Measurements from ENCODE around the gene KRTAP12-3. TPM values are rescaled to one million over a fixed set of nuclear protein-coding genes. Genes with fewer than 3 reads are reported as not detected.

KRTAP12-3 gene
- total RNA-seq, 1 experiment from 2014 or later: not detected

GRCh38 chr21:44630440-44630839, 27.3 kb upstream of the KRTAP12-3 start:
- TF ChIP-seq SOX15 (CRISPR knock-in tag; IDR thresholded peaks at IDR 0.05) (no peak), STAT6 (CRISPR knock-in tag; conservative IDR thresholded peaks at IDR 0.05; ENCODE audit: low read depth) (no peak), ZMAT4 (CRISPR knock-in tag; IDR thresholded peaks at IDR 0.05) (no peak), ZNF317 (CRISPR knock-in tag; IDR thresholded peaks at IDR 0.05; ENCODE audit: borderline replicate concordance, low read depth) (no peak), ZNF532 (CRISPR knock-in tag; IDR thresholded peaks at IDR 0.05; ENCODE audit: borderline replicate concordance) (no peak), TEAD4 (CRISPR knock-in tag; IDR thresholded peaks at IDR 0.05) (no peak), ETV6 (CRISPR knock-in tag; IDR thresholded peaks at IDR 0.05) (peak; percentile 83), ZSCAN18 (CRISPR knock-in tag; IDR thresholded peaks at IDR 0.05) (no peak)
- Mint-ChIP-seq H3K27ac (no peak overlapping the region), H3K9me3 (peaks cover 38% of the 10 kb centered on the region), H3K4me3 (no peak overlapping the region), H3K27me3 (ENCODE audit: low read depth) (peaks cover 5% of the 10 kb centered on the region; the same call in 1 of the 2 replicates), H3K36me3 (peaks cover 22% of the 10 kb centered on the region), H3K4me1 (peaks cover 3% of the 10 kb centered on the region; the same call in 1 of the 2 replicates)
- ATAC-seq: no peak
- DNase-seq (ENCODE audit: low spot score): no peak
- CTCF ChIA-PET: no interaction called here
- POLR2A ChIA-PET: interaction anchor here (1.0 kb wide), 1 partner anchor 243 kb away, joined by 4 read pairs; the partner anchor contains the start of gene PTTG1IP

- H3K4me3 Mint-ChIP-seq: no peak overlapping the region
- no peak for DNase-seq (ENCODE audit: low spot score)
- TF ChIP-seq CREB1 (CRISPR knock-in tag; IDR thresholded peaks at IDR 0.05) (no peak), MLX (CRISPR knock-in tag; IDR thresholded peaks at IDR 0.05) (no peak), ZNF317 (CRISPR knock-in tag; IDR thresholded peaks at IDR 0.05; ENCODE audit: borderline replicate concordance, low read depth) (peak; percentile 87; the same call in 1 of the 2 replicates), MXD4 (CRISPR knock-in tag; IDR thresholded peaks at IDR 0.05; ENCODE audit: borderline replicate concordance) (no peak)
- POLR2A ChIA-PET: no interaction called here
- no peak overlapping the region for H3K27ac Mint-ChIP-seq
- peaks cover 38% of the 10 kb centered on the region for H3K9me3 Mint-ChIP-seq
- peaks cover 22% of the 10 kb centered on the region for H3K36me3 Mint-ChIP-seq
- CTCF ChIA-PET: no interaction called here
- ATAC-seq: no peak
- peaks cover 5% of the 10 kb centered on the region; the same call in 1 of the 2 replicates for H3K27me3 Mint-ChIP-seq (ENCODE audit: low read depth)
- peaks cover 5% of the 10 kb centered on the region; the same call in 1 of the 2 replicates for H3K4me1 Mint-ChIP-seq
These were observed 25.7 kb upstream of the KRTAP12-3 start for GRCh38 chr21:44632067-44632466.

Data from WTC11 (cell line).